SIG-M5 (cell line): ENCODE data around the gene IRX6.

Experiments used
- DNase-seq: peaks from one replicate; lab custom pipeline; 2025; lab: John Stamatoyannopoulos, UW

The IRX6 gene

DNA sequence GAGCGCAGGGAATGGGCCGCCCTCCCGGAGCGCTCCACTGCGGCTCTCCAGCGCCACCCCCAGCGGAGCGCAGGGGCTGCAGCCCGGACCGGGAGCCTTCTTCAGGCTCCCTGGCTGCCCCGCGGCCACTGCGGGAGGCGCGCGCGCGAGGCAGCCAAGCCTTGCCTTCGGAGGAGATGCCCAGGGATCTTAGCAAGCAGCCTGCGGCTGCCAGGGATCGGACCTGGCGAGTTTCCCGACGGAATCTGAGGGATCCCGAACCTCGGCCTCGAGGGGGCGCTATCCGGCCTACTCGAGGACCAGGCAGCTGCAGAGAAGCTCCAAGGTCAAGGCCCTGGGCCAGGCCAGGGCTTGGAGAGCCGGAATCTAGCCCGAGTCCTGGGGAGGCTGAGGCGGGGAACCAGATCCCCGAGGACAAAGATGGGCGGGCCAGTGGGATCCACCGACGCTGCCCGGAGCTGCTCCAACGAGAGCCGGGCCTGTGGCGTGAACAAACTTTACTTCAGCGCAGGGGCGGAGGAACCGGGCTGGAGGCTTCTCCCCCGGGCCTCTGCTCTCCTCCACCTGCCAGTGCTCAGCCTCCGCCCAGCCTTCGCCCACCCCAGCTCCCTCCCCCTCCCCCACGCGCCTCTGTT lies at the start of gene IRX6:
TSS of gene IRX6 (plus strand) at position 567 of the 635 bp plus-strand sequence. CDS start 889 bp downstream, outside the sequence.
- no peak for DNase-seq

GRCh38 chr16:55274391-55274790 lies 49.6 kb upstream of the IRX6 start:
- no peak for DNase-seq

GRCh38 chr16:55275167-55275566 lies 48.8 kb upstream of the IRX6 start:
- DNase-seq = no peak

- no peak for DNase-seq
These were observed 48.1 kb upstream of the IRX6 start for GRCh38 chr16:55275869-55276268.

- no peak for DNase-seq
These were observed 46.5 kb upstream of the IRX6 start for GRCh38 chr16:55277536-55277935.

DNA sequence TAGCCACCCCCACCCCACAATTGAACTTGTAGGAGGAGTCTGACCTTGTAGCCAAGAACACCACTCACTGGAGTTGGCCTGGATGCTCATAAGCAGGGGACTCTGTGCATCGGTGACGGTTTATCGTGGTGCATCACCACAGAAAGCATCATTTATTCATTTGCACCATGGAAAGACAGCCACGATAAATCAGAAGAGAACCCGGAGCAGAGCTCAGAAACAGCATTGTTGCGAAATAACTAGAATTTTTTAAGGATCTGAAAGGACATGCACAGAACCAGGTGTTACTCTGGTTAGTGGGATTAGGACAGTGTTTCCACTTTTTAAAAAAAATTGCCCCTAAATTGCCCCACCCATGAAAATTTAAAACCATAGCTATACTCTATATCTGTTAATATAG lies 44.4 kb upstream of the IRX6 start:
- DNase-seq = no peak

GRCh38 chr16:55280587-55280986 lies 43.4 kb upstream of the IRX6 start:
- DNase-seq = no peak

DNA sequence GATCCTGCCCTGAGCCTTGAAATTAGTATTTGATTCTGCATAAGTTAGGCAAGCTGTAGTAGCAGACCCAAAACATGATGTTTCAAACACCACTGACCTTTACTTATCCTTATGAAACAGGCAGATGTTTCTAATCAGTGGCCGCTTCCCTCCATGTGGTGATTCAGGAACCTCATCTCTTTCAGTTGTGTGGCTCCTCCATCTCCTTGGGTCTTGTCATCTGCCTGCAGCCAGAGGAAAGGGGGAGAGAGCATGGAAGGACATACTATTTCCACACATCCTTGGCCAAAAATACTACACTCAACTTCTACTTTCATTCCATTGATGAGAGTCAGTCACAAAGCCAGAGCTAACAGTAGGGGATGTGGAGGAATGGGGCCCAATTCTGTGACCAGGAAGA lies 41.6 kb upstream of the IRX6 start:
- no peak for DNase-seq

DNA sequence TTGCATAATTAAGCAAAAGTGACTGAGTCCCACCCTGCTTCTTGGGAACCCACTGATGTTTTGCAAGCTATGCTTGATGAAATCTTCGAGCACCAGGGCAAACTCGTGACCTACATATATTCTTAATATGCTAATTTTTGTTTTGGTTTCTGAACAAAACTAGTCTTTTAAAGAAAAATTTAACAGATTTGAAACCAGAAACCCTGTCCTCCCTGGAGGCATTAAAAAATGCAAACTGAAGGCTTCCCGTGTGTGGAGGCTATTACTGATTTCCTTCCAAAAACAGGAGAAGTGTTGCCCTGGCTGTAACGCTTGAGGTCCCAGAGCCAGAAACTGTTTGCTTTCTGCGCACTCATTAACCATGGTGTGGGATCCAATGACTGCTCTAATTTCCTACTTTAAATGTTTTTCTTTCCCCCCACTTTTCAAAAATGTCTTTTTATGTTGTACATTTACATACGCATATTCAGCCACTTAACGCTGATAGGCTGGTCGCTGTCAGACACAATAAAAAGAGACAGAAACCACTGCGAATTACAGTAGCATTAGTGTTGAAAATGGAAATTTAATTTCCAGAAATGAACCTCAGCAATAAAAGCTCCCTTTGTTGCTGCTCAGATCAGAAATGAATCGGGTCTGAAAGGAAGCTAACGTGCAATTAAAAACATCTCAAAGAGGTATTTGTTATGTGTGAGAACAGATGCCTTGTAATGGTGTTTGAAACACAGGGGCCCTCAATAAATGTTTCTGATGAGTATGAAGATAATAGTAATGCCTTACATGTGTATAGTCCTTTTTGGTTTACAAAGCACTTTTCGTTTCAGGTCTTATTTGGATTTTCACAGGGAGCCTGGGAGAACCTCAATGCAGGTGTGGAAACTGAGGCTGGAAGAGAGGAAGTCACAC lies 39.9 kb upstream of the IRX6 start:
- no peak for DNase-seq

DNA sequence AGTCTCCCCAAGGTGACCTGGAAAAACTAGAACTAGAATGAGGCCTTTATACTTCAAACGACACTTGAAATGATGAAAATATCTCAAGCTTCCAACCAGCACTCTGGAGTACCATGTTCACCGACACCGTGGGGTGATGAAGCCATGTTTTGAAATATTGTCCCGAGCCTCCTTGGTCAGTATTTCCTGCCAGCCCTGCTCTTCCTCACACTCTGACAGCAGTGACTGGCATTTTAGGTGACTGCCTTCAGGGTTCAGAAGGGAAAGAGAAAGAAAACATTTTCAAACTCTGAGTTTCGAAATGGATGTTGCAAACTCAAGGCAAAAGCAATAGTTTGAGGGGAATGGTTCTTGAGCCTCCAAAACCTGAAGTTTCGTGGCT lies 39.3 kb upstream of the IRX6 start:
- no peak for DNase-seq

- no peak for DNase-seq
These were observed 38.4 kb upstream of the IRX6 start for GRCh38 chr16:55285586-55285985.

- DNase-seq = no peak
These were observed 34.6 kb upstream of the IRX6 start for GRCh38 chr16:55289353-55289752.

DNA sequence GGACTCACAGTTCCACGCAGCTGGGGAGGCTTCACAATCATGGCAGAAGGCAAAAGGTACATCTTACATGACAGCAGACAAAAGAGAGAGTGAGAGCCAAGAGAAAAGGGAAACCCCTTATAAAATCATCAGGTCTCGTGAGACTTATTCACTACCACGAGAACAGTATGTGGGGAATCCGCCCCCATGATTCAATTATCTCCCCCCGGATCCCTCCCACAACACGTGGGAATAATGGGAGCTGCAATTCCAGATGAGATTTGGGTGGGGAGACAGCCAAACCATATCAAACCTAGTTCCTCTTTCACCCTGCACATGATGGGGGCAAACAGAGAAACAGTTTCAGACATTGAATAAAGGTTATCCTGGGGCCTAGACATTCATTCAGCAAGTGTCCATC lies 32.2 kb upstream of the IRX6 start:
- DNase-seq = no peak

DNA sequence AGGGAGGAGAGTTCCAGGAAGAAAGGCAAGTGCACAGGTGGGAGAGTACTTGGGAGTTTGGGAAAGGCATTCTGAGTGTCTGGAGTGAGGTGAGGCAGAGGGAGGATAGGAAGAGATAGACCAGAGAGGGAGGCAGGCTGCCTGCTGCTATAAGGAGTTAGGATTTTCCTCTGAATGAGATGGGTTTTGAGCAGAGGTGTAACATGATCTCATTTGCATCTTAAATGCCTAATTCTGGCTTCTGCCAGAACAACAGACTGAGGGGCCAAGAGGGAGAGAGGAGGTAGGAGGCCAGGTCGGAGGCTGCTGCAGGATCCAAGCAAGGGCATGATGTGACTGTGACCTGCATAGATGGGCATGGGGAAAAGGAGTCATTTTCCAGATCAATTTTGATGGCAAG lies 31.5 kb upstream of the IRX6 start:
- no peak for DNase-seq

GRCh38 chr16:55294129-55294528 lies 29.9 kb upstream of the IRX6 start:
- no peak for DNase-seq

GRCh38 chr16:55294931-55295342 lies 29.1 kb upstream of the IRX6 start:
- no peak for DNase-seq

DNA sequence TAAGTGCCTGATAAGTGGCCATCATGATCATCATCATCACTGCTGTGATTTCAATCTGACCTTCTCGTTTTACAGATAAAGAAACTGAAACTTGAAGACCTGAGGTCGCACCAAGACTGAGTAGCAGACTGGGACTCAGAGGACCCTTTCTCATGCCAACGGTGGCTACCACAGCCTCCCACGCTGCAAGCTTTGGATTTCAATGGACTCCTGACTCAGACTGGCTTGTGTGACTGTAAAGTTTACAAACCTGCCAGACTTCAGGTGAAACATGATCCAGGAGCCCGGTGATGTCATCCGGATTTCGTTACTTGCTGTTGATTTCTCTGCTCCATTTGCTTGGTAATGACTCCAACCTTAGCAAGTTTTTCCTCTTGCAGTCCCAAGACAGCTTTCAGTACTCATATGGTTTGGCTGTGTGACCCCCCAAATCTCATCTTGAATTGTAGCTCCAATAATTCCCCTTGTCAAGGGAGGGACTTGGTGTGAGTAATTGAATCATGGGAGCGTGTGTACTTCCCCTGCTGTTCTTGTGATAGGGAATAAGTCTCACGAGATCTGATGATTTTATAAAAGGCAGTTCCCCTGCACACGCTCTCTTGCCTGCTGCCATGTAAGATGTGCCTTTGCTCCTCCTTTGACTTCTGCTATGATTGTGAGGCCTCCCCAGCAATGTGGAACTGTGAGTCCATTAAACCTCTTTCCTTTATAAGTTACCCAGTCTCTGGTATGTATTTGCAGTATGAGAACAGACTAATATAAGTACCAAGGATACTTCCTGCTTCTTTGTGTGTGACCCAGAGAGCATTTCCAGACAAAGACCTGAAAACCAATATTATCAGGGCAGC lies 26.7 kb upstream of the IRX6 start:
- DNase-seq = no peak

DNA sequence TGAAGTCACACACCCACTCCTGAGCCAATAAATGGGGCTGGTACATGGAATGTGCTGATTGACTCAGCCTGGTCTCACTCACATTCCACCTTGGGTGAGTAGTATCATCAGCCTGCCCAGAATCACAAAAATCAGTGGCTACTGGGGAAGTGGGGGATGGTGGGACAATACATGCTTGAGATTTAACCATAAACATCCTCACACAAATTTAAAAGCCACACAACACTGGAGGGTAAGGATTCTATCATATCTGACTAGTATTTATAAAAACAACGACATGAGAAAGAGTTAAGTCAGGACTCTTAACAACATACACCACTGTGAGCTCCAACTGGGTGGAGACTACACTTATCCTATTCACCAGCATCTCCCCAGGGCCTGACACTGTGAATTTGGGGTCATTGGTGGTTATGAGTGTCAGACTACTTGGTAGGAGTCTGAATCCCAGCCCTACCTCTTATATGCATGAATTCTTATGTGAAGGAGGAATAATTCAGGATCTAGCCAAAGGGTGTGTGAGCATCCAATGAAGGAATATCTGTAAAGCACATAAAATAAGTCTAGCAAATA lies 26.0 kb upstream of the IRX6 start:
- DNase-seq = no peak

- no peak for DNase-seq
These were observed 22.5 kb upstream of the IRX6 start for GRCh38 chr16:55301385-55302008.

GRCh38 chr16:55302635-55303034 lies 21.4 kb upstream of the IRX6 start:
- DNase-seq = no peak

DNA sequence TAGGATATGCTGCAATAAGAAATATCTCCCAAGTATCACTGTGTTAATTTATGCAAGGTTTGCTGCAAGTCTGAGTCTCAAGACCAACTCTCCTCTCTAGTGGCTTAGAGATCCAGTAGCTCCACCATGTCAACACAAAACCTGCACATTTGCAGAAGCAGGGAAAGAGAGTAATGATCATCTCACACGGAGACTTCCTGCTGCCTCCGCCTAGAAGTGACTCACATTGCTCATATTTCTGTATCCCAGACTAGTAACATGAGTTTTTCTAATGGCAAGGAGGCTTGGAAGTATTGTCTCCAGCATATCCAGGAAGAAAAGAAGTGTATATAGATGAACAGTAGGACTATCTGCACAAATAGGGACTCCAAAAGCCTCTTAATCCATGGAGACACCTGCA lies 15.0 kb upstream of the IRX6 start:
- no peak for DNase-seq

DNA sequence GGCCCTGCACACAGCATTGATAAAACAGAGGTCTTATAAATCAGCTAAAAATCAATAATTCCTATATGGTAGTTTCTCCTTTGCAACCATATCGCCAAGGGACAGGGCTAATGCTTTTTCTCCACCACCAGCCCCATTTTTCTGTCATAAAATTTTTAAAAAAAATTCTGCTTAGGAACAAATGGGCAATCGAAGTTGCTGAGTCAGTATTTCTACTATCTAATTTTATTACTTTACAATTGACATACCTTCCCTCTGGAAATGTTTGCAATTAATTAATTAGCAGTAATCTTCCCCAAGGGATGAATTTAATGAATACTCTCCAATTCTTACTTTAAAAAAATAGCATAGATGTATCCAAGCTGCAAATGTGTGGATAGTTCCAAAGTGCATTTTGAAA lies 1.7 kb upstream of the IRX6 start:
- no peak for DNase-seq
